Stimulated activated CD4-positive, alpha-beta T cell treated with anti-CD3 and anti-CD28 coated beads, Interleukin-1b, Interleukin-23, amount 100 ng/mL, for 48 hours (primary cell): ENCODE data around the gene TMEM182.
A peak's percentile ranks its signal among the peaks of the same experiment; 100 is the strongest.

Experiments used
- DNase-seq: peaks from one replicate; pipeline ENCODE4 v3.0.0-alpha.2; 2020

The TMEM182 gene, protein sequence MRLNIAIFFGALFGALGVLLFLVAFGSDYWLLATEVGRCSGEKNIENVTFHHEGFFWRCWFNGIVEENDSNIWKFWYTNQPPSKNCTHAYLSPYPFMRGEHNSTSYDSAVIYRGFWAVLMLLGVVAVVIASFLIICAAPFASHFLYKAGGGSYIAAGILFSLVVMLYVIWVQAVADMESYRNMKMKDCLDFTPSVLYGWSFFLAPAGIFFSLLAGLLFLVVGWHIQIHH

GRCh38 chr2:102761763-102762162, at the start of gene TMEM182:
TSS of gene TMEM182 (plus strand) at chr2:102762031. CDS start at chr2:102762218, 187 bp downstream.
- no peak for DNase-seq

DNA sequence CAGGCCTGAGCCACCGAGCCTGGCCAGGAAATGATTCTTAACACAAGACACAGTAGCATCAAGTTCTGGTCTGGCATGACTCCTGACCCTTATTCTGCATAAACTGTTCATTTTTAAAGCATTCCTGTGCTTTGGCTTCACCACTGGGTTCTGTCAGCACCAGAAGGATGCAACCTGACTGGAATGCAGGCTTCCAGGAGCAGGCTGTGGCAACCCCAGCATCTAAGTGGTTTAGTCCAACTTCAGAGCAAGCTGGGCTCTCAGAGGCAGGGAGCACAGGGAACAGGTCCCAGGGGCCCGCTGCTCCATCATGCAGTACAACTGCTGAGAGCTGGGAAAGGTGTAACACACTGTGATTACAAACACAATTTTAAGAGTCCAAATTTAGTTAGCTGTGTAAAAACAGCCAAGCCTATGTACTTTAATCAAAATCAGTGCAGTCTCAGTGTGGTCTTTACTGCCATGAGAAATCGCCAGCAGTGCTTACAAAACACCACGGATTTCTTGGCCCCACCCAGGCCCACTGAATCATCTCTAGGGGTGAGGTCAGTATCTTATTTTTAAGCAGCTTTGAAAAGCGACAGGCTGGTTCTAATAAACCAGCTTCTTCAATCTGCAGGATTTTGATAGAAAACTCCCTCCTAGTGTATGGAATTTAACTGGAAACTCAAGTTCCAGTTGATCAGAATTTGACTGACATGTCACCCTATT, 44.4 kb upstream of the TMEM182 start:
- no peak for DNase-seq

DNA sequence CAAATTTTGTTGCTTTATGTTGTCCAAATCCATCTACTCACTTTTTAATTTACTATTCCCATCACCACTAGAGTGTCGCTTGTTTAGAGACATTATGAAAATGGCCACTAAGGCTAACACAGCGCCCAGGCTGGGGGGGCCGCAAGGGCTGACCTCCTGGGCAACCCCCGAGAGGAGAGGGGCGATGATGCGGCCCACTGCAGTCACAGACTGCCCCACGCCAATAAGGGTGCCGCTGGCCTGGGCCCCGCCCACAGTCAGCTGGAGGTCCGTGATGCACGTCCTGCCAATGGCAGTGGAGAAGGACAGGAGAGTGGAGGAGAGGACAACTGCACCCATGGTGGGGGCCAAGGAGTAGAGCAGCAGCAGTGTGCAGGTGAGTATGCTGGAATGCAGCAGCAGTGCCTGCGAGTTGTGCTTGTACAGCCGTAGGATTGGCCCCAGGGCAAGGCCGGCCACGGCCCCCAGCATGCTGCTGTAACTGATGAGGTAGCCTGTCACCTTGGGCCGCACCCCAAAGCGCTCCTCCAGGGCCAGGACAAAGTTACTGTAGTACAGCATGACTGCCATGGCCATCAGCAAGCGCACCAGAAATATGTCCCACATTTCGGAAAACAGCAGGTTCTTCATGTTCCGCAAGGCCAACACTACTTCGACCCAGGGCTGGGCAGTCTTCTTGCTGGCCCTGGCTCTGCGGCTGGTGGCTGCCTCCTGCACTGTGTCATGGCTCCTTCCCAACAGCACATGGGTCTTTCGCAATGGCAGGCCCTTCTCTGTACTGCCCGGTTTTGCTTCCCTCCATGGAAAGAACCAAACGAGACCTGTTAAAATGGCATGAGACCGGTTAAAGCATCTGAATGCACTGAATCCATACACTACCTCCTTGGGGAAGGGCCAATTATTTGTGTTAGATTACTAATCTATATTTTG, 43.2 kb upstream of the TMEM182 start:
- no peak for DNase-seq

- no peak for DNase-seq
Observed at GRCh38 chr2:102724016-102724490, 37.8 kb upstream of the TMEM182 start.

- no peak for DNase-seq
Observed at GRCh38 chr2:102724553-102724952, 37.3 kb upstream of the TMEM182 start.

GRCh38 chr2:102726128-102727087, 35.4 kb upstream of the TMEM182 start:
- no peak for DNase-seq

- no peak for DNase-seq
Observed at GRCh38 chr2:102735416-102736109, 26.3 kb upstream of the TMEM182 start.

DNA sequence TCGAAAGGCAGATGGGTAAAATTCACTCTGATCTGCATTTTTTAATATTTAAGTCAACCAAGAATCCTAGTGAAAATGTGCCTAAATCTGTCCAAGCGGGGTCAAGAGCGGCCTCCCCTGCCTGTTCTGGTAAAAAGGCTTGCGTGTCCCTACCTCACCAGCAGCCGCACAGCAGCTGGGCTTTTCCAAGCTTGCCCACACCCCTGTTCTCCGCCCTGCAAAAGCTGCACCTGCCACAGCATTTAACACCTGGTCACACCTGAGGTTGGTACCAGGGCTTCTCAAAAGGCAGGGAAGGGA, 25.8 kb upstream of the TMEM182 start:
- DNase-seq: no peak

- peak; percentile 83 for DNase-seq
Observed at GRCh38 chr2:102736410-102737409, 25.1 kb upstream of the TMEM182 start.

- DNase-seq: no peak
Observed at GRCh38 chr2:102737431-102737830, 24.4 kb upstream of the TMEM182 start.

DNA sequence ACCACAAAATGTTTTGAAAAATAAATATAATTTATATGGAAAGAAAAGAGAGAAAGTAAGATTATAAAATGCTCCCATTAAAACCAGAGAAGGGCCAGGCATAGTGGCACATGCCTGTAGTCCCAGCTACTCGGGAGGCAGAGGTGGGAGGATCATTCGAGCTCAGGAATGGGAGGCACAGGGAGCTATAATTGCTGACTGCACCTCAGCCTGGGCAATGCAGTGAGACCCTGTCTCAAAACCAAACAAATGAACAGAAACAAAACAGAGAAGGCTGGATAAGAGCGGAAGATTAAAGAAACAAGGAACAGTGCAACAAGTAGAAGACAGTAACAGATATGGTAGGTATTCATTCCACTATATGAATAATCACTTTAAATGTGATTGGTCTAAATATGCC, 18.6 kb upstream of the TMEM182 start:
- no peak for DNase-seq

DNA sequence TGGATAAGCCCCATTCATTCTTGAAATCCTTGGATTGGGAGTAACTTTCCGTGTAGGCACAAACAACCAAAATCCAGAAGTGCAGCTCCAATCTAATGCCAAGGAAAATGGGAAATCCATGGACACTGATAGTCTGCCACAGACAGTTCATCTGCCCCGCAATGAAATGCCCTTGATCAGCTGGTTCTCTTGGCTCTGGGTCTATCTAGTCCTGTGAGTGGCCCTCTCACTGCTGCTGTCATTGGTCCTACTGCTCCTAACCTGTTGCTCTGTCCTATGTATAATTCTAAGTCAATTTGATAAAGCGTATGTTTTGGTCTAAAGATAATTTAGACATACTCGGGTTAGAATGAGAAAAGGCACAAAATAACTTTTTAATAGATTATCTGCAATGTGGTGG, 13.7 kb upstream of the TMEM182 start:
- DNase-seq: no peak

GRCh38 chr2:102749938-102750337, 11.9 kb upstream of the TMEM182 start:
- no peak for DNase-seq

DNA sequence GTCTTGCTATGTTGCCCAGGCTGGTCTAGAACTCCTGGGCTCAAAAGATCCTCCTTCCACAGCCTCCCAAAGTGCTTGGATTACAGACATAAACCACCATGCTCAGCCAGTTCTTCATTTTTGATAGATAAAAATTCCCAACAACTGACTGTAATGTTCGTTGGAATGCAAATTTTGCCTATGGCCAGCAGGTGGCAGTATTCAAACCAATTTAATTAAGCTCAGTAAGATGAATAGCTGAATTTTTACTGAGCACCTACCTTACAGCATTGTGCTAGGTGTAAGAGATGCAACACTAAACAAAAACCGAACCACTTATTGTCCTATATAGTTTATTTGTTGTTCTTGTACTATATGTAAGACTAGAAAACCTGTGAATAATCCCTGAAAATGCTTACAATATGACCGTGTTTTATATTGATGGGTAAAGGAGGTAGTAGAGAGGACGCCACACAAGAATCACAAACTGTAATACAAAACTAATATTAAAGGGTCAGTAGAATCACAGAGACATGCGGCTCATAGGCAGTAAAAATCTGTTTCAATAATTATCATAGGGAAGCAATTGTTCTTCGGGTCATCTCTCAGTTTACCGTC, 8.2 kb upstream of the TMEM182 start:
- DNase-seq: peak; percentile 19

DNA sequence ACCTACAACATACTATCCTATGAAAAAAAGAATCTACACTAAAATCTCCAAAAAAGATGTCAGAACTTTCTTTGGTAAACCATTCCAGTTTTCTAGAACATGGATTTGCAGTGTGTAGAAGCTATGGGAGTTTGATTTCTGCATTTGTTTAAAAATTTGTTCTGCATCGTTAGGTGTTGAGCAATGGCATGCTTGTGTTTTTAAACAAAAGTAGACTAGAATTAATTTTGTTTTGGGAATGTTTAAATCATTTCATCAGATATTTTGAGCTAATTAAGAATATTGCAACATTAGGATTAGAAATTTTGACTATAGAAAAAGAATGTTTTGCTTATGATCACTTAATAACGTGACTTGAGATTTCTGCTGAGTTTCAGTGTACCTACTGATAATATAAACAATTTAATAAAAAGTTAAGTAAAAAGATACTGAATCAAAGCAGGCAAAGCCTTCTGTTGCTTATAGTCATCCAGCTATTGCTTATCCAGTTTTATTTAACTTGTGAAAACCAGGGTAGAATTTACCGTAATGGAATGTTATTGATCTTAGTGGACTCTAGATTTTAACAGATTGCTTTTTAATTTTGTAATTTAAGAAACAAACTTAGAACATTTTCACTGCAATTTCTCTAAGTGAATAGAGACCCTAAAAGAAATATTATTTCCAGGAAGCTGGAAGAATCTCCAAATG, 7.2 kb upstream of the TMEM182 start:
- no peak for DNase-seq

DNA sequence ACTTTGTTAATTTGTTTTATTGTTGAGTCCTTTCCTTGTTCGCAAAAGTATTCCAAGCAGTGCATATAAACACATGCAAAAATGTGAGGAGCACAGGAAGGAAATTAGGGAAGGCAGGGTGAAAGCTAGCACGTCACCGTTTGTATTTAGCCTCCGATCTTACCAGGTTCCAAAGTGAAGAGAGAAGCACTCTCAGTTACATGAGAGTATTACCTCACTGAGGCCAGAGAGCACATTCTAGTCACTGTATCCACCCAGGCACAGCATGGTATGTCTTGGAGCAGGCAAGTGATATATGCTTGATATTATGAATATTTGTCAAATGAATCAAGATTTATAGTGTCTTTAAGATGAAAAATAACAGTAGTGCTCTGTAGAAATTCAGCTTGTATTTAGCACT, 6.5 kb upstream of the TMEM182 start:
- no peak for DNase-seq

- DNase-seq: no peak
Observed at GRCh38 chr2:102758439-102758838, 3.4 kb upstream of the TMEM182 start.

DNA sequence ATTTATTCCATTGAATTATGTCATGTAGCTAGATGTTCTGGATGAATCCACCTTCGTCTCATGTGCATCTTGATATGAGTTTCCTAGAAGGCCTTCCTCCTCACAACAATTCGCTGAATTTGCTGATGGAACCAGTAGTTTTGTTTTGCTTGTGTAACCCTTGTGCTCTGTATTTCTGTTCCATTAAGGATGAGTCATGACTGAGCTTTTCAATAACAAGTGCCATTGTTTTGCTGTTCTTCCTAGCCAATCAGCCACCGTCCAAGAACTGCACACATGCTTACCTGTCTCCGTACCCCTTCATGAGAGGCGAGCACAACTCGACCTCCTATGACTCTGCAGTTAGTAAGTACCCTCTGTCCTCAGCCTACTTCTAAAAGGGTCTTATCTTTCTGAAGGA, 2.3 kb downstream of the TMEM182 start:
- no peak for DNase-seq

GRCh38 chr2:102765061-102765460, 3.2 kb downstream of the TMEM182 start:
- DNase-seq: no peak
